ENCODE data around the gene SLC6A5. TPM values are rescaled to one million over a fixed set of nuclear protein-coding genes. Genes with fewer than 3 reads are reported as not detected.
A peak's percentile ranks its signal among the peaks of the same experiment; 100 is the strongest.

The SLC6A5 gene
- total RNA-seq, 2 donors from 2014 or later: 0.16 TPM; not detected in 1

GRCh38 chr11:20594274-20595061 is 4.9 kb upstream of the SLC6A5 start:
- ATAC-seq (no peak), DNase-seq (no peak)
- intact Hi-C loops (cut with DNase I): no loop called here

- intact Hi-C loops (cut with DNase I): no loop called here
- DNase-seq (no peak), ATAC-seq (no peak)
Observed at GRCh38 chr11:20595101-20595500, 4.3 kb upstream of the SLC6A5 start.

GRCh38 chr11:20596205-20597153 is 2.9 kb upstream of the SLC6A5 start:
- no peak for DNase-seq
- intact Hi-C loops (cut with DNase I): no loop called here
- ATAC-seq: peak in 1 of 2 donors; percentile 27

GRCh38 chr11:20597154-20597679 is 2.2 kb upstream of the SLC6A5 start:
- intact Hi-C loops (cut with DNase I): no loop called here
- no peak for DNase-seq
- ATAC-seq: peak in 1 of 2 donors; percentile 8

GRCh38 chr11:20597680-20598484 is 1.5 kb upstream of the SLC6A5 start:
- no peak for ATAC-seq
- DNase-seq: no peak
- intact Hi-C loops (cut with DNase I): no loop called here

GRCh38 chr11:20598492-20598891 is 916 bp upstream of the SLC6A5 start:
- intact Hi-C loops (cut with DNase I): no loop called here
- DNase-seq: no peak
- no peak for ATAC-seq

- intact Hi-C loops (cut with DNase I): loop anchor here in 1 of 2 donors (10.0 kb wide), 1 partner anchor 215 kb away; the partner anchor contains the start of gene PRMT3
- DNase-seq (no peak), ATAC-seq (no peak)
Observed at GRCh38 chr11:20600020-20600346, 575 bp downstream of the SLC6A5 start.

GRCh38 chr11:20600551-20600950 is 1.1 kb downstream of the SLC6A5 start:
- intact Hi-C loops (cut with DNase I): loop anchor here in 1 of 2 donors (10.0 kb wide), 1 partner anchor 216 kb away; the partner anchor contains the start of gene PRMT3
- DNase-seq: no peak
- no peak for ATAC-seq

GRCh38 chr11:20601221-20601914 is 2.0 kb downstream of the SLC6A5 start:
- intact Hi-C loops (cut with DNase I): loop anchor here in 1 of 2 donors (10.0 kb wide), 1 partner anchor 217 kb away; the partner anchor contains the start of gene PRMT3
- ATAC-seq (no peak), DNase-seq (no peak)

- ATAC-seq: no peak
- intact Hi-C loops (cut with DNase I): loop anchor here in 1 of 2 donors (10.0 kb wide), 1 partner anchor 220 kb away; the partner anchor contains the start of gene PRMT3
- no peak for DNase-seq
Observed at GRCh38 chr11:20604295-20604803, 4.9 kb downstream of the SLC6A5 start.

GRCh38 chr11:20604864-20605601 is 5.6 kb downstream of the SLC6A5 start:
- intact Hi-C loops (cut with DNase I): loop anchor here in 1 of 2 donors (10.0 kb wide), 1 partner anchor 220 kb away; the partner anchor contains the start of gene PRMT3
- no peak for DNase-seq
- ATAC-seq: no peak

GRCh38 chr11:20605602-20606091 is 6.2 kb downstream of the SLC6A5 start:
- DNase-seq: no peak
- intact Hi-C loops (cut with DNase I): loop anchor here in 1 of 2 donors (10.0 kb wide), 1 partner anchor 221 kb away; the partner anchor contains the start of gene PRMT3
- ATAC-seq: no peak

- no peak for DNase-seq
- intact Hi-C loops (cut with DNase I): loop anchor here in 1 of 2 donors (10.0 kb wide), 1 partner anchor 224 kb away; the partner anchor contains the start of gene PRMT3
- ATAC-seq: no peak
Observed at GRCh38 chr11:20608934-20609333, 9.5 kb downstream of the SLC6A5 start.

- ATAC-seq: peak; percentile 91 to 96
- peak; percentile 81 for DNase-seq
- intact Hi-C loops (cut with DNase I): loop anchor here (2.0 to 10.0 kb wide), 2 partner anchors 219 to 225 kb away; partner anchors contain the start of gene PRMT3 (in 1 of the 2)
Observed at GRCh38 chr11:20609727-20610707, 10.6 kb downstream of the SLC6A5 start.

GRCh38 chr11:20610825-20611224 is 11.4 kb downstream of the SLC6A5 start:
- no peak for ATAC-seq
- intact Hi-C loops (cut with DNase I): loop anchor here in 1 of 2 donors (2.0 kb wide), 1 partner anchor 220 kb away; no protein-coding TSS in a partner anchor
- no peak for DNase-seq

Data from left cardiac atrium (tissue), 4 donors.